ENCODE results near the gene PDCD6IP.

PDCD6IP gene

GRCh38 chr3:33904730-33905129 lies 106.3 kb downstream of the PDCD6IP start:
- Histone ChIP-seq H3K27me3 (ENCODE audit: control insufficient read depth, low read length) (no peaks in the 10 kb centered on the region), H3K4me3 (ENCODE audit: low read length) (no peak overlapping the region), H3K36me3 (ENCODE audit: control insufficient read depth, low read length) (no peaks in the 10 kb centered on the region), H3K27ac (ENCODE audit: low read depth, low read length) (no peak overlapping the region), H3K4me2 (ENCODE audit: low read length) (no peak overlapping the region), H3K9me3 (ENCODE audit: control insufficient read depth, insufficient read depth, low read length) (no peaks in the 10 kb centered on the region), H3K79me2 (ENCODE audit: control insufficient read depth, low read length) (no peaks in the 10 kb centered on the region), H3K4me1 (ENCODE audit: control insufficient read depth, low read length) (no peaks in the 10 kb centered on the region), H4K20me1 (ENCODE audit: control insufficient read depth, insufficient read depth, low read depth, low read length) (no peaks in the 10 kb centered on the region), H3K9me2 (replicated peaks; ENCODE audit: control insufficient read depth, low read length) (no peaks in the 10 kb centered on the region), H3F3A (ENCODE audit: control insufficient read depth, insufficient read depth) (no peaks in the 10 kb centered on the region)
- TF ChIP-seq, protein P1, sequence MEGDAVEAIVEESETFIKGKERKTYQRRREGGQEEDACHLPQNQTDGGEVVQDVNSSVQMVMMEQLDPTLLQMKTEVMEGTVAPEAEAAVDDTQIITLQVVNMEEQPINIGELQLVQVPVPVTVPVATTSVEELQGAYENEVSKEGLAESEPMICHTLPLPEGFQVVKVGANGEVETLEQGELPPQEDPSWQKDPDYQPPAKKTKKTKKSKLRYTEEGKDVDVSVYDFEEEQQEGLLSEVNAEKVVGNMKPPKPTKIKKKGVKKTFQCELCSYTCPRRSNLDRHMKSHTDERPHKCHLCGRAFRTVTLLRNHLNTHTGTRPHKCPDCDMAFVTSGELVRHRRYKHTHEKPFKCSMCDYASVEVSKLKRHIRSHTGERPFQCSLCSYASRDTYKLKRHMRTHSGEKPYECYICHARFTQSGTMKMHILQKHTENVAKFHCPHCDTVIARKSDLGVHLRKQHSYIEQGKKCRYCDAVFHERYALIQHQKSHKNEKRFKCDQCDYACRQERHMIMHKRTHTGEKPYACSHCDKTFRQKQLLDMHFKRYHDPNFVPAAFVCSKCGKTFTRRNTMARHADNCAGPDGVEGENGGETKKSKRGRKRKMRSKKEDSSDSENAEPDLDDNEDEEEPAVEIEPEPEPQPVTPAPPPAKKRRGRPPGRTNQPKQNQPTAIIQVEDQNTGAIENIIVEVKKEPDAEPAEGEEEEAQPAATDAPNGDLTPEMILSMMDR (IDR thresholded peaks at IDR 0.05; ENCODE audit: low read depth, low read length, poor library complexity, severe bottlenecking): no peak
- no peak for TF ChIP-seq EZH2phosphoT487 (IDR thresholded peaks at IDR 0.05; ENCODE audit: borderline replicate concordance, low read length)

DNA sequence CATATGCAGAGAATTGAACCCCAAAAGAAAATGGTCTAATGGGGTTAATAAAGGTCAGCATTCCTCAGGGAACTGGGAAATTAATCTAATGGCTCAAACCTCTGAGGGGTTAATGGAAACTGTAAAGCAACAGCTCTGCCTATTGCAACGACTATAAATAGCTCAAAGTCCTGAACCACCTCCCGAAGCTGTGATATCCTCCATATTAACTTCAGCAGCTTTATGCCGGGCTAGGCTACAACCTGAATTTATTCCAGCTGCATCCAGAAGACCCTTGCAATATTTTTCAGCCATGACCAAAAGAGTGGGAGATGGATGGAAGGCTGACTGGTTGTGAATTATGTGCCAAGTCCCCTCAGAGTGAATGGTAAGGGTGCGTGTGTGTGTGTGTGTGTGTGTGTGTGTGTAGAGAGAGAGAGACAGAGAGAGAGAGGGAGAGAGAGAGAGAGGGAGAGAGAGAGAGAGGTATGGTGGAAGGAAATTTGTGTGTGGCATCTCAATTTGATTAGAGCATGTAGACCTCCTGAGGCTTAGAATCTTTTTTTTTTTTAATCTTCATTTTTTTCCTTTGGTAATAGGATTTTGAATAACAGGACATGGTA lies 109.9 kb downstream of the PDCD6IP start:
- TF ChIP-seq, protein P1 (IDR thresholded peaks at IDR 0.05; ENCODE audit: low read depth, low read length, poor library complexity, severe bottlenecking): no peak
- TF ChIP-seq EZH2phosphoT487 (IDR thresholded peaks at IDR 0.05; ENCODE audit: borderline replicate concordance, low read length): no peak

DNA sequence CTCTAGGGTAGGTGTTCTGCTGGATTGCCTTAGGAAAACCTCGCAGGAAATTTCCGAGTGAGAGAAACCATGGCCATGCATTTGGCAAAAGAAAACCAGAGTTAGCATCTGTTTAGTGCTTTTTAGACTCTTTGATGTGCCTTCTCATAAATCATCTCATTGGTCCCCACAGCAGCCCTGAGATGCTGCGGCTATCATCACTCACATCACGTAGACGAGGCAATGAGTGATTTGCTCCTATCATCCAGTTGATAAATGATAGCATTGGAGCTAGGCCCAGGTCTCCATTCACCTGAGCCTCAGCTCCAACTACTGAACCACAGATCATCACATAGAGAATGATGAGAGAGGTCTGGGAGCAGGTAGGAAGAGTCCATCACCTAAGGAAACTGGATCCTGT lies 111.1 kb downstream of the PDCD6IP start:
- Histone ChIP-seq H3K27me3 (ENCODE audit: control insufficient read depth, low read length) (no peaks in the 10 kb centered on the region), H4K20me1 (ENCODE audit: control insufficient read depth, insufficient read depth, low read depth, low read length) (no peaks in the 10 kb centered on the region), H3K4me1 (ENCODE audit: control insufficient read depth, low read length) (no peaks in the 10 kb centered on the region), H3K4me3 (ENCODE audit: low read length) (no peak overlapping the region), H3K4me2 (ENCODE audit: low read length) (no peak overlapping the region), H3K27ac (ENCODE audit: low read depth, low read length) (no peak overlapping the region), H3K79me2 (ENCODE audit: control insufficient read depth, low read length) (no peaks in the 10 kb centered on the region), H3K9me2 (replicated peaks; ENCODE audit: control insufficient read depth, low read length) (no peaks in the 10 kb centered on the region), H3F3A (ENCODE audit: control insufficient read depth, insufficient read depth) (no peaks in the 10 kb centered on the region), H3K9me3 (ENCODE audit: control insufficient read depth, insufficient read depth, low read length) (no peaks in the 10 kb centered on the region), H3K36me3 (ENCODE audit: control insufficient read depth, low read length) (no peaks in the 10 kb centered on the region)
- TF ChIP-seq EZH2phosphoT487 (IDR thresholded peaks at IDR 0.05; ENCODE audit: borderline replicate concordance, low read length): no peak
- TF ChIP-seq, protein P1 (IDR thresholded peaks at IDR 0.05; ENCODE audit: low read depth, low read length, poor library complexity, severe bottlenecking): no peak

More for the DNA sequence above, 109.9 kb downstream of the PDCD6IP start:
- no peaks in the 10 kb centered on the region for H3K4me1 ChIP-seq (ENCODE audit: control insufficient read depth, low read length)
- no peaks in the 10 kb centered on the region for H3K9me3 ChIP-seq (ENCODE audit: control insufficient read depth, insufficient read depth, low read length)
- H3K36me3 ChIP-seq (ENCODE audit: control insufficient read depth, low read length): no peaks in the 10 kb centered on the region
- no peaks in the 10 kb centered on the region for H3K27me3 ChIP-seq (ENCODE audit: control insufficient read depth, low read length)
- no peaks in the 10 kb centered on the region for H3K9me2 ChIP-seq (replicated peaks; ENCODE audit: control insufficient read depth, low read length)
- H4K20me1 ChIP-seq (ENCODE audit: control insufficient read depth, insufficient read depth, low read depth, low read length): no peaks in the 10 kb centered on the region
- H3K4me3 ChIP-seq (ENCODE audit: low read length): no peak overlapping the region
- no peak overlapping the region for H3K27ac ChIP-seq (ENCODE audit: low read depth, low read length)
- H3K4me2 ChIP-seq (ENCODE audit: low read length): no peak overlapping the region
- no peaks in the 10 kb centered on the region for H3K79me2 ChIP-seq (ENCODE audit: control insufficient read depth, low read length)
- H3F3A ChIP-seq (ENCODE audit: control insufficient read depth, insufficient read depth): no peaks in the 10 kb centered on the region

All from DOHH2 (cell line).